ENCODE results near the gene ADAMTSL4. TPM values are rescaled to one million over a fixed set of nuclear protein-coding genes. Genes with fewer than 3 reads are reported as not detected.

The ADAMTSL4 gene
- total and polyA plus RNA-seq, 9 of the 15 experiments (the other 6 are each of a cell fraction or from before 2014, with no cell fraction given), result 12.7 to 212 (median 35.6) TPM

- TF ChIP-seq MLLT1 (IDR thresholded peaks at IDR 0.05) (no peak), NEUROD1 (IDR thresholded peaks at IDR 0.05; ENCODE audit: borderline replicate concordance, low read depth, low read length, partially characterized antibody) (no peak), ZBTB9 (CRISPR knock-in tag; IDR thresholded peaks at IDR 0.05) (no peak), PRDM10 (IDR thresholded peaks at IDR 0.05; ENCODE audit: partially characterized antibody) (peak; percentile 9), DIDO1 (tag; IDR thresholded peaks at IDR 0.05; ENCODE audit: low read depth) (no peak), SRSF9 (IDR thresholded peaks at IDR 0.05; ENCODE audit: borderline replicate concordance, low read depth, low read length) (no peak), ZC3H11A (IDR thresholded peaks at IDR 0.05; ENCODE audit: low read depth, low read length) (no peak)
These were observed 35.8 kb upstream of the ADAMTSL4 start (continued) for GRCh38 chr1:150513351-150513791.

Data from K562 (cell line).